Osteocyte (in vitro differentiated cells): Measurements from ENCODE around the gene DNAH2. TPM values are rescaled to one million over a fixed set of nuclear protein-coding genes. Genes with fewer than 3 reads are reported as not detected.

ENCODE experiments used
- DNase-seq: peaks from one replicate; pipeline ENCODE4 v3.0.0; 2021; ENCODE audit warnings: mixed read lengths; ENCODE audit not compliant: unreplicated experiment; ENCODE audit errors: extremely low spot score
- H3K27ac Mint-ChIP-seq: one replicate; pipeline ENCODE4 v1.8.0; 2021; ENCODE audit warnings: mild to moderate bottlenecking, mixed read lengths; ENCODE audit not compliant: unreplicated experiment
- H3K27me3 Mint-ChIP-seq: one replicate; pipeline ENCODE4 v1.8.0; 2021; ENCODE audit warnings: mixed read lengths; ENCODE audit not compliant: unreplicated experiment
- H3K36me3 Mint-ChIP-seq: one replicate; pipeline ENCODE4 v1.8.0; 2021; ENCODE audit warnings: mixed read lengths; ENCODE audit not compliant: unreplicated experiment
- H3K4me1 Mint-ChIP-seq: one replicate; pipeline ENCODE4 v1.8.0; 2021; ENCODE audit warnings: mixed read lengths; ENCODE audit not compliant: unreplicated experiment
- H3K4me3 Mint-ChIP-seq: one replicate; pipeline ENCODE4 v1.8.0; 2021; ENCODE audit warnings: mild to moderate bottlenecking, moderate library complexity, mixed read lengths; ENCODE audit not compliant: unreplicated experiment
- H3K9me3 Mint-ChIP-seq: one replicate; pipeline ENCODE4 v1.8.0; 2021; ENCODE audit warnings: mixed read lengths; ENCODE audit not compliant: unreplicated experiment
- total RNA-seq: library from RNA; stranded (reverse); gene quantifications from 2 replicates; pipeline ENCODE4 v1.2.1, GENCODE V29; 2021
- TF ChIP-seq, protein P1 (sequence below): fragments of 200-600 bp; sonication (generic); IDR thresholded peaks from 2 replicates; pipeline ENCODE4 v1.5.0; 2021; ENCODE audit warnings: antibody characterized with exemption, mild to moderate bottlenecking, moderate library complexity

Gene DNAH2
- total RNA-seq, 1 donor from 2014 or later, result 0.03 TPM

DNA sequence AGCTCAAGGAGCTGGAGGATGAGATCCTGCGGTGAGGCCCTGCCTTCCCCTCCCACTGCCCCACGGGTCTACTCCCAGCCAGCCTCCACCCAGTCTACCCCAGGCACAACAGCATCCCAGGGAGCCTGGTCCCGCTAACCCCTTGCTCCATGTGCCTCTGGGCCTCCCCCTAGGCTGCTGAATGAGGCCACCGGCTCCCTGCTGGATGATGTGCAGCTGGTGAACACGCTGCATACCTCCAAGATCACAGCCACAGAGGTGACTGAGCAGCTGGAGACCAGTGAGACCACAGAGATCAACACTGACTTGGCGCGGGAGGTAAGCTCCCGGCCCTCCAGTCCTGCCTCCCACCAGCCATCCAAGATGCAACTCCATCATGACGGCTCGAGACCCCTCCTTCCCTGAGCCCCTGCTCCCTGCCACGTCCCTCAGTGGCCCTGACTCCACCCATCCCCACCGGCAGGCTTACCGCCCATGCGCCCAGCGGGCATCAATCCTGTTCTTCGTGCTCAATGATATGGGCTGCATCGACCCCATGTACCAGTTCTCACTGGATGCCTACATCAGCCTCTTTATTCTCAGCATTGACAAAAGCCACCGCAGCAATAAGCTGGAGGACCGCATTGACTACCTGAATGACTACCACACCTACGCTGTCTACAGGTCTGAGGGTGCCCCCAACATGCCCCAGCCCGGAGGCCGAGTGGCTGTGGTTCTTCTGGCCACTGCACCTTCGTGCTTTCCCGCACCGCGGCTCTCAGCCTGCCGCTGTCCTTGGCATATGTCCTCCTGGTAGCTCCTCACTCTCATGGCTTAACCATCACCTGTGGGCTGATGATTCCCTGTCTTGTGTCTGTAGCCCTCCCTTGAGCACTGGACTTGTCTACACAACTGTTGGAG lies 101.5 kb downstream of the DNAH2 start:
- no peak for DNase-seq
- H3K4me3 Mint-ChIP-seq, result no peak overlapping the region
- peaks cover 36% of the 10 kb centered on the region for H3K27me3 Mint-ChIP-seq
- no peaks in the 10 kb centered on the region for H3K4me1 Mint-ChIP-seq
- TF ChIP-seq, protein P1, sequence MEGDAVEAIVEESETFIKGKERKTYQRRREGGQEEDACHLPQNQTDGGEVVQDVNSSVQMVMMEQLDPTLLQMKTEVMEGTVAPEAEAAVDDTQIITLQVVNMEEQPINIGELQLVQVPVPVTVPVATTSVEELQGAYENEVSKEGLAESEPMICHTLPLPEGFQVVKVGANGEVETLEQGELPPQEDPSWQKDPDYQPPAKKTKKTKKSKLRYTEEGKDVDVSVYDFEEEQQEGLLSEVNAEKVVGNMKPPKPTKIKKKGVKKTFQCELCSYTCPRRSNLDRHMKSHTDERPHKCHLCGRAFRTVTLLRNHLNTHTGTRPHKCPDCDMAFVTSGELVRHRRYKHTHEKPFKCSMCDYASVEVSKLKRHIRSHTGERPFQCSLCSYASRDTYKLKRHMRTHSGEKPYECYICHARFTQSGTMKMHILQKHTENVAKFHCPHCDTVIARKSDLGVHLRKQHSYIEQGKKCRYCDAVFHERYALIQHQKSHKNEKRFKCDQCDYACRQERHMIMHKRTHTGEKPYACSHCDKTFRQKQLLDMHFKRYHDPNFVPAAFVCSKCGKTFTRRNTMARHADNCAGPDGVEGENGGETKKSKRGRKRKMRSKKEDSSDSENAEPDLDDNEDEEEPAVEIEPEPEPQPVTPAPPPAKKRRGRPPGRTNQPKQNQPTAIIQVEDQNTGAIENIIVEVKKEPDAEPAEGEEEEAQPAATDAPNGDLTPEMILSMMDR, result no peak
- no peak overlapping the region for H3K27ac Mint-ChIP-seq
- H3K36me3 Mint-ChIP-seq, result no peaks in the 10 kb centered on the region
- H3K9me3 Mint-ChIP-seq, result no peaks in the 10 kb centered on the region

DNA sequence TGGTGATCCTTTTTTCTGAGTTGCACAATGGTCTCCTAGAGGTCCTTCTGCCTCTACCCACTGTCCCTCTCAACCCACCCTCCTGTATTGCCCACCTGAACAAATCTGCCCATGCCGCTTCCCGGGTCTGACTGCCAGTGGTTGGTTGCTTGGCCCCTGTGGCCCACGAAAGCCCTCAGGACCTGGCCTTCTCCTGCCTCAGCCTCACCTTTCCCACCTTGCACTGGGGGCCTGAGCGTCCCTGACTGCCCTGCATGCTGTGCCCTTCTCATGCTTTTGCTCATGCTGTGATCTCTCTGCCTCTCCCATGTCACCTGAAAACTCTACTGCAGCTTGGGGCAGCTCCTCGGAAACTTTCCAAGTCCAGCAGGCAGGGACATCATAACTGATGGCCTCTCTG lies 102.7 kb downstream of the DNAH2 start:
- TF ChIP-seq, protein P1, result no peak
- no peaks in the 10 kb centered on the region for H3K9me3 Mint-ChIP-seq
- H3K27ac Mint-ChIP-seq, result no peak overlapping the region
- H3K4me3 Mint-ChIP-seq, result no peak overlapping the region
- H3K36me3 Mint-ChIP-seq, result no peaks in the 10 kb centered on the region
- peaks cover 45% of the 10 kb centered on the region for H3K27me3 Mint-ChIP-seq
- no peaks in the 10 kb centered on the region for H3K4me1 Mint-ChIP-seq
- no peak for DNase-seq

DNA sequence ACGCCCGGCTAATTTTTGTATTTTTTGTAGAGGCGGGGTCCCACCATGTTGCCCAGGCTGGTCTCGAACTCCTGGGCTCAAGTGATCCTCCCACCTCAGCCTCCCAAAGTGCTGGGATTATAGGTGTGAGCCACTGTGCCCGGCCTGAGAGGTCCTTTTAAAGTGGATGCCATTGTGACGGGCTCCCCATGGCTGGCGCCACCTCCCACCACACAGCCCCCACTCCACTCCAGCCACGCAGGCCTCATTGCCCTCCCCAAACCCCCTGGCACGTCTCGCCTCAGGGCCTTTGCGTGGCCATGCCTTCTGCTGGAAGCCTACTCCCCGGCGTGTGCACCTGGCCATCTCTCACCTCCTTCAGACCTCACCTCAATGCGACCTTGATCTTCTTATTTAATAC lies 104.6 kb downstream of the DNAH2 start:
- Mint-ChIP-seq H3K27ac (no peak overlapping the region), H3K4me1 (no peaks in the 10 kb centered on the region), H3K9me3 (no peaks in the 10 kb centered on the region), H3K27me3 (peaks cover 44% of the 10 kb centered on the region), H3K4me3 (no peak overlapping the region), H3K36me3 (no peaks in the 10 kb centered on the region)
- TF ChIP-seq, protein P1, result no peak
- no peak for DNase-seq

DNA sequence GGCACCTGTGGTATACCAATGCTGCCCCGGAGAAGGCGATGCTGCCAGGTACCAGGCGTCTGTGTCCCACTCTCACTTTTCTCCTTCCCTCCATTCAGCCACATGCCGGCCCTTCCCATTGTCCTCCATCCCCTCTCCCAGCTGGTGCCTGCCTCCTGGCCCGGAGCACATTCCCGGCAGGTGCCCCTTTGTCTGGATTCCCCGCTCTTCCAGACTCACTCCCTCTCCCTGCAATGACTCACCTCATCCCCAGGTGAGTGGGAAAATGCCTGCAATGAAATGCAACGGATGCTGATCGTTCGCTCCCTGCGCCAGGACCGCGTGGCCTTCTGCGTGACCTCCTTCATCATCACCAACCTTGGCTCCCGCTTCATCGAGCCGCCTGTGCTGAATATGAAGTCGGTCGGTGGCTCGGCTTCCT lies 106.0 kb downstream of the DNAH2 start:
- no peaks in the 10 kb centered on the region for H3K9me3 Mint-ChIP-seq
- H3K27ac Mint-ChIP-seq, result no peak overlapping the region
- no peaks in the 10 kb centered on the region for H3K36me3 Mint-ChIP-seq
- TF ChIP-seq, protein P1, result no peak
- H3K27me3 Mint-ChIP-seq, result peaks cover 53% of the 10 kb centered on the region
- H3K4me1 Mint-ChIP-seq, result no peaks in the 10 kb centered on the region
- H3K4me3 Mint-ChIP-seq, result no peak overlapping the region
- no peak for DNase-seq

DNA sequence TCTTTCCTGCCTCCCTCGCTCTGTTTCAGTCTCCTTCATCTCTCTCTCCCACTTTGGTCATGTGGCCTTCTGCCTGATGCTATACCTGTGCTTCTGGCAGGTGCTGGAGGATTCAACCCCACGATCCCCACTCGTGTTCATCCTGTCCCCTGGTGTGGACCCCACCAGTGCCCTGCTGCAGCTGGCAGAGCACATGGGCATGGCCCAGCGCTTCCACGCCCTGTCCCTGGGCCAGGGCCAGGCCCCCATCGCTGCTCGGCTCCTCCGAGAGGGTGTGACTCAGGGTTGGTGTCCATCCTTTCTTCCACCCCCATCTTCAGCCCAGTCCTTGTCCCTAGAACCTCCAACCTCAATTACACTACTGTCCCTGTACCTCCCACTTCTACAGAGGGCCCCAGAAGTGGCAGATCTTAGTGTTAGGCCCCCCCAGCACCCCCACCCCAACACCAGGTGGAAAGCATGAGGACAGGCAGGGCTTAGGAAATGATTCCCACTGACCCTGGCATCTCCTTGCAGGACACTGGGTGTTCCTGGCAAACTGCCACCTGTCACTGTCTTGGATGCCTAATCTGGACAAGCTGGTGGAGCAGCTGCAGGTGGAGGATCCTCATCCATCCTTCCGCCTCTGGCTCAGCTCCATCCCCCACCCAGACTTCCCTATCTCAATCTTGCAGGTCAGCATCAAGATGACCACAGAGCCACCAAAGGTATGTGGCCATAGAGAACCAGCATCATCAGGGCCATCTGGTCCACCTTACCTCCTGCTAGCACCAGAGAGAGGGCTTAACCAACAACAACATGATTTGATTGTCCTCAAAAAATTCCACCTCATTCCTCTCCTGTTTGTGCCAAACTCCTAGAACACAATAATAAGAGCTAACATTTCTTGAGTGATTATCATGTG lies 106.7 kb downstream of the DNAH2 start:
- Mint-ChIP-seq H3K9me3 (no peaks in the 10 kb centered on the region), H3K27me3 (peaks cover 53% of the 10 kb centered on the region), H3K27ac (no peak overlapping the region), H3K36me3 (no peaks in the 10 kb centered on the region), H3K4me1 (no peaks in the 10 kb centered on the region), H3K4me3 (no peak overlapping the region)
- no peak for DNase-seq
- TF ChIP-seq, protein P1, result no peak
